HepG2 (cell line): Measurements from ENCODE around the gene PPP2R2C. TPM values are rescaled to one million over a fixed set of nuclear protein-coding genes. Genes with fewer than 3 reads are reported as not detected.

Experiments
- ATAC-seq: fragments of 200-7000 bp; cut with Tn5 transposase; 3 replicates; pipeline ENCODE4 v1.9.1; 2020; ENCODE audit warnings: mild to moderate bottlenecking, moderate library complexity
- BruUV-seq: library from RNA; stranded (reverse); fragments of 400-500 nt; replicated peaks from 2 replicates; lab custom pipeline; 2021; lab: Mats Ljungman, UMichigan
- CTCF ChIA-PET: fragments of 300-600 bp; formaldehyde crosslinking; extraction: SDS; loops from one replicate; lab custom pipeline; 2021; ENCODE audit warnings: low total read pairs, inconsistent platforms, low intra/inter-chr PET ratio; lab: Yijun Ruan, JAX
- POLR2A ChIA-PET: fragments of 350-600 bp; sonication (Branson Sonifier 250); formaldehyde crosslinking; loops from one replicate; lab custom pipeline; 2020; ENCODE audit warnings: antibody characterized with exemption, inconsistent platforms; lab: Yijun Ruan, JAX
- DNase-seq: peaks from one replicate; pipeline ENCODE4 v3.0.0-alpha.2; 2015; ENCODE audit warnings: low spot score
- FAIRE-seq: peaks from 3 replicates; lab custom pipeline; 2011; peaks lifted over from hg19 to GRCh38; lab: Jason Lieb, UNC
- H2AFZ ChIP-seq: one replicate; pipeline ENCODE4 v1.6.1; 2011; ENCODE audit warnings: low read length, inconsistent platforms
- H3K27ac ChIP-seq: fragments of 300-600 bp; 3 replicates; pipeline ENCODE4 v1.8.0; 2011; ENCODE audit warnings: mixed run types, mild to moderate bottlenecking, mixed read lengths, low read length, inconsistent platforms; ENCODE audit not compliant: insufficient read depth; ENCODE audit errors: extremely low read length
- H3K27me3 ChIP-seq, 2 experiments: fragments of 200-600 bp in 1 of 2; 2 replicates in 1 of 2; 3 replicates in 1 of 2; pipeline versions ENCODE4 v1.6.0 to v1.8.0; 2011; ENCODE audit warnings: low read length in 2 of 2, mild to moderate bottlenecking in 2 of 2, moderate library complexity in 2 of 2, inconsistent platforms in 1 of 2; ENCODE audit not compliant: insufficient read depth in 2 of 2, control insufficient read depth in 1 of 2
- H3K36me3 ChIP-seq, 2 experiments: fragments of 200-600 bp in 1 of 2; replicated peaks in 1 of 2; 2 replicates in 1 of 2; 3 replicates in 1 of 2; pipeline versions ENCODE4 v1.5.1 to v1.8.0; 2011; ENCODE audit warnings: low read length in 2 of 2, inconsistent platforms in 1 of 2; ENCODE audit not compliant: insufficient read depth in 2 of 2, control insufficient read depth in 1 of 2
- H3K4me1 ChIP-seq: 2 replicates; pipeline ENCODE4 v1.5.1; 2012; ENCODE audit warnings: low read length, inconsistent platforms; ENCODE audit not compliant: insufficient read depth
- H3K4me2 ChIP-seq: 2 replicates; pipeline ENCODE4 v1.6.0; 2011; ENCODE audit warnings: low read depth, low read length, inconsistent platforms
- H3K4me3 ChIP-seq, 3 experiments: fragments of 200-600 bp in 1 of 3; sonication (generic), shearing (Covaris generic) in 1 of 3; replicated peaks in 1 of 3; 2 replicates each; pipeline ENCODE4 v1.5.1; 2011 to 2016; ENCODE audit warnings: low read length in 3 of 3, inconsistent platforms in 2 of 3, low read depth in 2 of 3, mild to moderate bottlenecking in 2 of 3, control low read depth in 1 of 3, mixed read lengths in 1 of 3; ENCODE audit not compliant: insufficient read depth in 1 of 3
- H3K79me2 ChIP-seq: one replicate; pipeline ENCODE4 v1.6.1; 2011; ENCODE audit warnings: low read length, inconsistent platforms; ENCODE audit not compliant: insufficient read depth
- H3K9ac ChIP-seq: 2 replicates; pipeline ENCODE4 v1.6.0; 2011; ENCODE audit warnings: mild to moderate bottlenecking, low read depth, low read length, inconsistent platforms; ENCODE audit not compliant: insufficient read depth
- H3K9me3 ChIP-seq: 2 replicates; pipeline ENCODE4 v1.5.1; 2012; ENCODE audit warnings: mild to moderate bottlenecking, low read length
- H4K20me1 ChIP-seq: 2 replicates; pipeline ENCODE4 v1.6.0; 2011; ENCODE audit warnings: inconsistent platforms, mild to moderate bottlenecking, low read length, moderate library complexity; ENCODE audit not compliant: insufficient read depth
- CC2D1A ChIP-seq: sonication (generic); formaldehyde crosslinking; IDR thresholded peaks from 2 replicates; pipeline ENCODE4 v1.8.1; 2023; ENCODE audit warnings: mild to moderate bottlenecking, missing genetic modification reagents
- FOXP4 ChIP-seq: sonication (generic); formaldehyde crosslinking; IDR thresholded peaks from 2 replicates; pipeline ENCODE4 v1.4.0; 2020; ENCODE audit warnings: missing genetic modification reagents
- NFATC3 ChIP-seq: sonication (generic); formaldehyde crosslinking; IDR thresholded peaks from 2 replicates; pipeline ENCODE4 v1.5.1; 2020; ENCODE audit warnings: mild to moderate bottlenecking, missing genetic modification reagents
- PPARG ChIP-seq: conservative IDR thresholded peaks from 2 replicates; pipeline ENCODE4 v1.6.1; 2016; ENCODE audit warnings: missing biosample characterization, missing genetic modification reagents
- SAP130 ChIP-seq: IDR thresholded peaks from 2 replicates; pipeline ENCODE4 v1.6.1; 2016; ENCODE audit warnings: low read depth
- SNAI1 ChIP-seq: sonication (generic); formaldehyde crosslinking; IDR thresholded peaks from 2 replicates; pipeline ENCODE4 v1.5.0; 2020; ENCODE audit warnings: mild to moderate bottlenecking, missing genetic modification reagents, borderline replicate concordance
- SRSF9 ChIP-seq: fragments of 200-400 bp; formaldehyde crosslinking; IDR thresholded peaks from 2 replicates; pipeline ENCODE4 v1.6.1; 2018; ENCODE audit warnings: borderline replicate concordance, mild to moderate bottlenecking, low read depth, low read length; ENCODE audit not compliant: insufficient read depth, poor library complexity, severe bottlenecking
- TCF12 ChIP-seq, 2 experiments: fragments of 450-650 bp in 1 of 2; sonication (generic) in 1 of 2; formaldehyde crosslinking in 1 of 2; IDR thresholded peaks; 2 replicates each; pipeline versions ENCODE4 v1.6.1 to v1.8.0; 2017 to 2022; ENCODE audit warnings: antibody characterized with exemption in 1 of 2, mild to moderate bottlenecking in 1 of 2, missing genetic modification reagents in 1 of 2, moderate library complexity in 1 of 2
- ZNF749 ChIP-seq: sonication (generic); formaldehyde crosslinking; IDR thresholded peaks from 2 replicates; pipeline ENCODE4 v1.8.0; 2022; ENCODE audit warnings: mild to moderate bottlenecking, missing genetic modification reagents, moderate library complexity, borderline replicate concordance
- WGBS: methylation state at CpG from one replicate; pipeline ENCODE4 v1.1.6; 2017; ENCODE audit warnings: low lambda C conversion rate; 5-methylcytosine and 5-hydroxymethylcytosine counted together
- in situ Hi-C: cut with HindIII; loops from 2 replicates; pipeline ENCODE4 v1.10.0; 2017; ENCODE audit warnings: low pct_unique_long_range_greater_than_20kb; ENCODE audit not compliant: extremely low pct_ligation_motif_present
- intact Hi-C: fragments of 100-400 bp; cut with micrococcal nuclease; formaldehyde crosslinking; loops from one replicate; pipeline ENCODE4 v1.10.0; 2022; ENCODE audit not compliant: unreplicated experiment
- polyA plus RNA-seq, 8 experiments: library from polyadenylated mRNA; depleted of rRNA in 3 of 8; stranded (reverse) in 7 of 8; unstranded in 1 of 8; fragments of >200 nt; fragmentation: Illumina TruSeq in 4 of 8; extraction: Trizol in 4 of 8; gene quantifications; 2 replicates each; pipeline versions ENCODE4 v1.2.1 to v1.2.3, GENCODE V29; 2011 to 2016; ENCODE audit warnings: low read depth in 4 of 8, missing spikeins in 1 of 8, mixed read lengths in 1 of 8; ENCODE audit not compliant: insufficient read depth in 1 of 8
- total RNA-seq, 5 experiments: library from RNA; depleted of rRNA; stranded (reverse); fragments of >200 nt; fragmentation: Illumina TruSeq; extraction: Trizol; gene quantifications; 2 replicates each; pipeline ENCODE4 v1.2.3, GENCODE V29; 2016; ENCODE audit warnings: low read depth in 1 of 5
- TF ChIP-seq, protein P1 (sequence below): sonication (generic); formaldehyde crosslinking; IDR thresholded peaks from 2 replicates; pipeline ENCODE4 v1.5.0; 2020; ENCODE audit warnings: missing genetic modification reagents

PPP2R2C gene
- total and polyA plus RNA-seq, 2 of the 13 experiments (the other 11 are each of a cell fraction or from before 2014, with no cell fraction given), result 0.60 to 8.6 TPM

DNA sequence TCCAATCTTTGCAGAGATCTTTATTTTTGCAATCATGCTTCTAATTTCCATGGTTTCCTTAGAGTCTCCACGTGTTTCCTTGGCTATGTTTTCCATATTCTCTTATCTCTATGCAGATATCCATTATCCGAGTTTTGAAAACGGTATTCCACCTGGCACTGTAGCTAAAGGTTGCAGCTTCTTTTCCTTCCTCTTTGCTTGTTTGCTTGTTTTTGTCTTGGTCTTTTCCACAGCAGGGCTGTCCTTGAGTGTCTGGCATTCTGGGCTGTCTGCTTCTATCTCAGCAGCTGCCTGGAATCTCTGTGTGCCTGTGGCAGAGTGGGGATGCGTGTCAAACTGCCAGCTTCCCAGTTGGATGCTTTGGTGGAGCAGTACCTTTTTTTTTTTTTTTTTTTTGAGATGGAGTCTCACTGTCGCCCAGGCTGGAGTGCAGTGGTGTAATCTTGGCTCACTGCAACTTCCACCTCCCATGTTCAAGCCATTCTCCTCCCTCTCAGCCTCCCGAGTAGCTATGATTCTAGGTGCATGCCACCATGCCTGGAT is 155.9 kb downstream of the PPP2R2C start:
- ATAC-seq (no peak), FAIRE-seq (no peak), DNase-seq (no peak)
- Histone ChIP-seq H3K9me3 (no peaks in the 10 kb centered on the region), H2AFZ (no peak overlapping the region), H3K27me3 (no peaks in the 10 kb centered on the region), H3K4me2 (no peak overlapping the region), H3K4me1 (peaks cover 41% of the 10 kb centered on the region), H3K79me2 (peaks cover 7% of the 10 kb centered on the region), H3K27ac (no peak overlapping the region), H3K9ac (no peak overlapping the region), H3K36me3 (no peaks in the 10 kb centered on the region), H4K20me1 (no peaks in the 10 kb centered on the region), H3K4me3 (no peak overlapping the region)
- 69% methylated on average over 6 of the region's 6 CpGs for WGBS
- ChIA-PET CTCF (no interaction called here), POLR2A (interaction anchor here (1.2 kb wide), 1 partner anchor 8 kb away, joined by 3 read pairs; no protein-coding TSS in a partner anchor)
- intact Hi-C loops, result no loop called here
- TF ChIP-seq CC2D1A (CRISPR knock-in tag), result no peak
- TF ChIP-seq, protein P1, sequence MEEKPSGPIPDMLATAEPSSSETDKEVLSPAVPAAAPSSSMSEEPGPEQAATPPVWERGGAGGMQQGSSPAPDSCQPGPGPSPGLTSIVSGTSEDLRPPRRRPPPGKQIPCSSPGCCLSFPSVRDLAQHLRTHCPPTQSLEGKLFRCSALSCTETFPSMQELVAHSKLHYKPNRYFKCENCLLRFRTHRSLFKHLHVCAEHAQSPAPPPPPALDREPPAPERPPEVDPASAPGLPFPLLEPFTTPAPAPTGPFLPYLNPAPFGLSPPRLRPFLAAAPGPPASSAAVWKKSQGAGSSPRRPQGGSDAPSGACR (CRISPR knock-in tag), result no peak
- no peak for TF ChIP-seq NFATC3 (CRISPR knock-in tag)
- no peak for TF ChIP-seq SNAI1
- no peak for TF ChIP-seq SRSF9
- in situ Hi-C loops, result no loop called here
- no TSS peak for BruUV-seq

DNA sequence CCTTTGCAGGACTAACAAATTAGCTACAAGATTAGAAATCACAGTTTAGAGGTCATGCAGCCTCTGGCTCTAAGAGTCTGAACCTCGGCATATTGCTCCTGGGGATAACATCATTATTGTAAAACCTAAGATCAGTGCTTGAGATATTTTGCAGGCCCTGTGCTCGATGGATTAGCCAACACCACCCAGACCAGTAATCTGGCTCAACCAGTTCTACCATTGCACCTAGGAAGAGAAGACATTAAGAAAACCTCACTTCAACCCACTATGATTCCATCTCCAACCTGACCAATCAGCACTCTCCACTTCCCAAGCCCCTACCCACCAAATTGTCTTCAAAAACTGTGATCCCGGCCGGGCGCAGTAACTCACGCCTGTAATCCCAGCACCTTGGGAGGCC is 159.2 kb downstream of the PPP2R2C start:
- H3K79me2 ChIP-seq, result no peaks in the 10 kb centered on the region
- H3K9ac ChIP-seq, result no peak overlapping the region
- POLR2A ChIA-PET, result no interaction called here
- no peaks in the 10 kb centered on the region for H3K9me3 ChIP-seq
- ATAC-seq, result no peak
- H3K27ac ChIP-seq, result no peak overlapping the region
- H3K4me1 ChIP-seq, result peaks cover 29% of the 10 kb centered on the region
- H4K20me1 ChIP-seq, result no peaks in the 10 kb centered on the region
- WGBS, result 95% methylated on average over 6 of the region's 6 CpGs
- DNase-seq, result no peak
- no peak overlapping the region for H2AFZ ChIP-seq
- in situ Hi-C loops (no loop called here), intact Hi-C loops (no loop called here)
- H3K36me3 ChIP-seq, result no peaks in the 10 kb centered on the region
- CTCF ChIA-PET, result no interaction called here
- no peaks in the 10 kb centered on the region for H3K27me3 ChIP-seq
- FAIRE-seq, result no peak
- no peak overlapping the region for H3K4me2 ChIP-seq
- H3K4me3 ChIP-seq, result no peak overlapping the region
- BruUV-seq, result no TSS peak
- TF ChIP-seq PPARG (CRISPR knock-in tag), result no peak
- no peak for TF ChIP-seq SAP130
- no peak for TF ChIP-seq FOXP4 (CRISPR knock-in tag)
- TF ChIP-seq TCF12 (IDR thresholded peaks at IDR 0.05), result no peak
- no peak for TF ChIP-seq TCF12 (CRISPR knock-in tag; IDR thresholded peaks at IDR 0.05)
- TF ChIP-seq ZNF749, result no peak
